Liver (tissue), 9 donors: ENCODE measurements around the gene SMS. TPM values are rescaled to one million over a fixed set of nuclear protein-coding genes. Genes with fewer than 3 reads are reported as not detected.

Source experiments
- DNase-seq: peaks from one replicate; pipeline ENCODE4 v3.0.0-alpha.2; 2017; ENCODE audit warnings: low spot score
- H3K27ac ChIP-seq, 2 donors: one replicate each; pipeline ENCODE4 v1.7.0; 2013; ENCODE audit warnings: inconsistent platforms in 2 of 2, low read length in 2 of 2, control low read depth in 1 of 2, low read depth in 1 of 2, mild to moderate bottlenecking in 1 of 2
- H3K27me3 ChIP-seq, 4 donors: one replicate each; pipeline versions ENCODE4 v1.6.1 to v1.7.0; 2013; ENCODE audit warnings: low read length in 3 of 4, inconsistent platforms in 1 of 4, mild to moderate bottlenecking in 1 of 4, moderate library complexity in 1 of 4; ENCODE audit not compliant: control insufficient read depth in 4 of 4, insufficient read depth in 4 of 4
- H3K36me3 ChIP-seq, 4 donors: one replicate each; pipeline versions ENCODE4 v1.6.1 to v1.7.0; 2013; ENCODE audit warnings: low read length in 3 of 4, mild to moderate bottlenecking in 3 of 4, low read depth in 1 of 4, moderate library complexity in 1 of 4; ENCODE audit not compliant: control insufficient read depth in 4 of 4, insufficient read depth in 3 of 4
- H3K4me1 ChIP-seq, 4 donors: one replicate each; pipeline versions ENCODE4 v1.6.1 to v1.7.0; 2013; ENCODE audit warnings: low read length in 3 of 4, mild to moderate bottlenecking in 3 of 4, moderate library complexity in 1 of 4; ENCODE audit not compliant: control insufficient read depth in 4 of 4, insufficient read depth in 4 of 4
- H3K4me3 ChIP-seq, 3 donors: one replicate each; pipeline versions ENCODE4 v1.6.1 to v1.7.0; 2013; ENCODE audit warnings: low read length in 3 of 3, control low read depth in 1 of 3, low read depth in 1 of 3, mild to moderate bottlenecking in 1 of 3
- H3K9ac ChIP-seq, 2 donors: one replicate each; pipeline ENCODE4 v1.7.0; 2013; ENCODE audit warnings: low read length in 2 of 2, mild to moderate bottlenecking in 2 of 2, moderate library complexity in 2 of 2, control low read depth in 1 of 2, low read depth in 1 of 2
- H3K9me3 ChIP-seq, 4 donors: one replicate each; pipeline versions ENCODE4 v1.6.1 to v1.7.0; 2013; ENCODE audit warnings: low read length in 3 of 4; ENCODE audit not compliant: control insufficient read depth in 4 of 4
- ATF3 ChIP-seq: IDR thresholded peaks from 2 replicates; pipeline ENCODE4 v1.6.1; 2016; ENCODE audit warnings: antibody characterized with exemption
- CTCF ChIP-seq: fragments of 150-350 bp; IDR thresholded peaks from 2 replicates; pipeline ENCODE4 v1.5.1; 2017; ENCODE audit warnings: improper control_type of control experiment, low read depth, low read length; ENCODE audit not compliant: missing input control
- EGR1 ChIP-seq, 2 donors: IDR thresholded peaks; 2 replicates each; pipeline ENCODE4 v1.6.1; 2016 to 2018; ENCODE audit warnings: antibody characterized with exemption in 2 of 2, low read depth in 2 of 2
- FOXA1 ChIP-seq: IDR thresholded peaks from 2 replicates; pipeline ENCODE4 v1.6.1; 2016; ENCODE audit warnings: antibody characterized with exemption
- FOXA2 ChIP-seq: IDR thresholded peaks from 2 replicates; pipeline ENCODE4 v1.6.1; 2016; ENCODE audit warnings: antibody characterized with exemption
- GABPA ChIP-seq, 2 donors: IDR thresholded peaks in 1 of 2; conservative IDR thresholded peaks in 1 of 2; 2 replicates each; pipeline ENCODE4 v1.6.1; 2016; ENCODE audit warnings: antibody characterized with exemption in 2 of 2, mild to moderate bottlenecking in 1 of 2, moderate library complexity in 1 of 2
- HNF4A ChIP-seq, 2 donors: conservative IDR thresholded peaks; 2 replicates each; pipeline ENCODE4 v1.6.1; 2016; ENCODE audit warnings: antibody characterized with exemption in 2 of 2, mild to moderate bottlenecking in 2 of 2
- JUND ChIP-seq, 2 donors: IDR thresholded peaks; 2 replicates each; pipeline ENCODE4 v1.6.1; 2016; ENCODE audit warnings: antibody characterized with exemption in 2 of 2
- MAX ChIP-seq: IDR thresholded peaks from 2 replicates; pipeline ENCODE4 v1.6.1; 2016; ENCODE audit warnings: antibody characterized with exemption
- NR2F2 ChIP-seq: IDR thresholded peaks from 2 replicates; pipeline ENCODE4 v1.6.1; 2016; ENCODE audit warnings: antibody characterized with exemption
- RAD21 ChIP-seq, 2 donors: IDR thresholded peaks; 2 replicates each; pipeline ENCODE4 v1.6.1; 2016; ENCODE audit warnings: antibody characterized with exemption in 2 of 2, mild to moderate bottlenecking in 2 of 2
- TAF1 ChIP-seq: conservative IDR thresholded peaks from 2 replicates; pipeline ENCODE4 v1.6.1; 2016; ENCODE audit warnings: antibody characterized with exemption, mild to moderate bottlenecking
- ZBTB33 ChIP-seq: IDR thresholded peaks from 2 replicates; pipeline ENCODE4 v1.6.1; 2016; ENCODE audit warnings: antibody characterized with exemption
- WGBS: extraction: QIAGEN DNeasy Blood & Tissue Kit; methylation state at CpG from one replicate; pipeline ENCODE4 v1.1.7; 2013; 5-methylcytosine and 5-hydroxymethylcytosine counted together
- polyA plus RNA-seq, 2 donors: library from polyadenylated mRNA; stranded (reverse) in 1 of 2; unstranded in 1 of 2; fragments of 200-250 nt in 1 of 2; fragments of >200 nt in 1 of 2; fragmentation: Nextera tagmentation in 1 of 2; extraction: Ambion mirVana in 1 of 2; gene quantifications; one replicate each; pipeline versions ENCODE4 v1.2.1 to v1.2.3, GENCODE V29; 2013 to 2015
- total RNA-seq, 2 donors: library from RNA; depleted of rRNA; stranded (reverse); fragments of >200 nt; gene quantifications; one replicate each; pipeline ENCODE4 v1.2.3, GENCODE V29; 2014
- donor health status: healthy.
- donor health status: healthy.
- donor health status: healthy.
- donor health status: healthy.
- donor health status: healthy.

The SMS gene
- total and polyA plus RNA-seq, 4 donors: 13.9 to 41.0 (median 17.8) TPM

- TF ChIP-seq JUND (IDR thresholded peaks at IDR 0.05): no peak
- no peak for TF ChIP-seq FOXA2
Observed at GRCh38 chrX:21998037-21998436, 57.5 kb downstream of the SMS start (continued).

- Histone ChIP-seq H3K9me3 (no peaks in the 10 kb centered on the region), H3K36me3 (no peaks in the 10 kb centered on the region), H3K4me3 (no peak overlapping the region), H3K27me3 (no peaks in the 10 kb centered on the region), H3K9ac (no peak overlapping the region), H3K27ac (no peak overlapping the region), H3K4me1 (no peaks in the 10 kb centered on the region)
- 93% methylated on average over 10 of the region's 10 CpGs for WGBS
- no peak for DNase-seq
- TF ChIP-seq CTCF: no peak
- TF ChIP-seq HNF4A (conservative IDR thresholded peaks at IDR 0.05): no peak
- TF ChIP-seq NR2F2: no peak
- TF ChIP-seq FOXA2: no peak
Observed at GRCh38 chrX:22004866-22005265, 64.4 kb downstream of the SMS start.

GRCh38 chrX:22012051-22012450, 71.5 kb downstream of the SMS start:
- Histone ChIP-seq H3K9ac (no peak overlapping the region), H3K4me1 (no peaks in the 10 kb centered on the region), H3K4me3 (no peak overlapping the region), H3K27ac (no peak overlapping the region), H3K27me3 (no peaks in the 10 kb centered on the region), H3K36me3 (no peaks in the 10 kb centered on the region), H3K9me3 (no peaks in the 10 kb centered on the region)
- whole genome bisulfite sequencing: 69% methylated on average over 5 of the region's 5 CpGs
- no peak for DNase-seq
- TF ChIP-seq GABPA (IDR thresholded peaks at IDR 0.05 in 1 of 2, conservative IDR thresholded peaks at IDR 0.05 in 1 of 2): no peak
- no peak for TF ChIP-seq ATF3
- no peak for TF ChIP-seq ZBTB33

GRCh38 chrX:22012931-22013330, 72.4 kb downstream of the SMS start:
- H3K4me1 ChIP-seq: no peaks in the 10 kb centered on the region
- no peak overlapping the region for H3K27ac ChIP-seq
- H3K9me3 ChIP-seq: no peaks in the 10 kb centered on the region
- DNase-seq: no peak
- no peaks in the 10 kb centered on the region for H3K36me3 ChIP-seq
- no peak for TF ChIP-seq FOXA1
- no peak for TF ChIP-seq ATF3
- TF ChIP-seq FOXA2: no peak
- TF ChIP-seq CTCF: no peak
- no peak for TF ChIP-seq GABPA (IDR thresholded peaks at IDR 0.05 in 1 of 2, conservative IDR thresholded peaks at IDR 0.05 in 1 of 2)
- no peak for TF ChIP-seq MAX
- TF ChIP-seq RAD21 (IDR thresholded peaks at IDR 0.05): no peak
- no peak for TF ChIP-seq EGR1 (IDR thresholded peaks at IDR 0.05; ENCODE audit: low read depth in 2 of 2)
- TF ChIP-seq TAF1: no peak
- no peak for TF ChIP-seq NR2F2
- no peak overlapping the region for H3K4me3 ChIP-seq
- 91% methylated on average over 7 of the region's 7 CpGs for WGBS
- no peak overlapping the region for H3K9ac ChIP-seq
- no peaks in the 10 kb centered on the region for H3K27me3 ChIP-seq
